ENCODE measurements around the gene DAW1. TPM values are rescaled to one million over a fixed set of nuclear protein-coding genes. Genes with fewer than 3 reads are reported as not detected.
"Not testable (repeated sequence)": the region's sequence is repeated elsewhere in the genome, so short reads cannot be mapped to it uniquely, and the experiment has no call there.

DAW1 gene
- total RNA-seq, 1 donor from 2014 or later, result not detected

DNA sequence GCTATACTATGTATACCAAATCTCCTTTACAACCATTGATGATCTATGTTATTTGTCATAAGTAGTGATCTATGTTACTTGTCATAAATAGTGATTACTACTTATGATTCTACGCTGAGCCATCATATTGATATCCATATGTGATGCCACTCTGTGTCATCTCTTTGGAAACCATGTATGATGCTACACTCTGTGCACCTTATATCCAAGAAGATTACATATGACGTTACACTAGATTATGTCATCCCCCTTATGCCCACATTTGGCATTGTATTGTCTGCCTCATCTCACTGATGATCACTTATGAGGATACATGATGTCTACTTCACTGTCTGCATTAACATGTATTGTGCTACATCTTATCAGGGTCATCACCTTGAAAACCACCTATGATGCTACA, 42.9 kb downstream of the DAW1 start:
- DNase-seq, result no peak
- no peaks in the 10 kb centered on the region for H3K4me1 ChIP-seq
- H3K36me3 ChIP-seq, result no peaks in the 10 kb centered on the region
- no peak overlapping the region for H3K4me3 ChIP-seq
- ATAC-seq, result no peak
- H3K9me3 ChIP-seq, result no peaks in the 10 kb centered on the region
- no peaks in the 10 kb centered on the region for H3K27me3 ChIP-seq
- TF ChIP-seq, protein P1, sequence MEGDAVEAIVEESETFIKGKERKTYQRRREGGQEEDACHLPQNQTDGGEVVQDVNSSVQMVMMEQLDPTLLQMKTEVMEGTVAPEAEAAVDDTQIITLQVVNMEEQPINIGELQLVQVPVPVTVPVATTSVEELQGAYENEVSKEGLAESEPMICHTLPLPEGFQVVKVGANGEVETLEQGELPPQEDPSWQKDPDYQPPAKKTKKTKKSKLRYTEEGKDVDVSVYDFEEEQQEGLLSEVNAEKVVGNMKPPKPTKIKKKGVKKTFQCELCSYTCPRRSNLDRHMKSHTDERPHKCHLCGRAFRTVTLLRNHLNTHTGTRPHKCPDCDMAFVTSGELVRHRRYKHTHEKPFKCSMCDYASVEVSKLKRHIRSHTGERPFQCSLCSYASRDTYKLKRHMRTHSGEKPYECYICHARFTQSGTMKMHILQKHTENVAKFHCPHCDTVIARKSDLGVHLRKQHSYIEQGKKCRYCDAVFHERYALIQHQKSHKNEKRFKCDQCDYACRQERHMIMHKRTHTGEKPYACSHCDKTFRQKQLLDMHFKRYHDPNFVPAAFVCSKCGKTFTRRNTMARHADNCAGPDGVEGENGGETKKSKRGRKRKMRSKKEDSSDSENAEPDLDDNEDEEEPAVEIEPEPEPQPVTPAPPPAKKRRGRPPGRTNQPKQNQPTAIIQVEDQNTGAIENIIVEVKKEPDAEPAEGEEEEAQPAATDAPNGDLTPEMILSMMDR (IDR thresholded peaks at IDR 0.05), result no peak
- no peak overlapping the region for H3K27ac ChIP-seq
- intact Hi-C loops (cut with DNase I), result no loop called here

DNA sequence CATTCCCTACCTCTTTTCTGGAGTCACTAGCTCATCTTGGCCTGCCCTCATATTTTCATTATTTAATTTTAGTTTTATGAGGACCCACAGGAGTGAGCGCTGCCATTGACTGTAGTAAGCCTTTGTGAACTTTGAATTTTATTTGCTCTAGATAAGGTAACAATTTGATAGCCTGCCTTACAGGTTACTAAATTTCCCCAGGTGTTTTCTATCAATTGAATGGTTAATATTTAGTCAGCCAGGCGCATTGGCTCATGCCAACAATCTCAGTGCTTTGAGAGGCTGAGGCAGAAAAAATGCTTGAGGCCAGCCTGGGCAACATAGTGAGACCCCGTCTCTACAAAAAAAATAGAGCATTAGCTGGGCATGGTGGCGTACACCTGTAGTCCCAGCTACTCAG, 50.2 kb downstream of the DAW1 start:
- Histone ChIP-seq H3K4me3 (no peak overlapping the region), H3K27ac (no peak overlapping the region), H3K9me3 (no peaks in the 10 kb centered on the region), H3K36me3 (no peaks in the 10 kb centered on the region), H3K4me1 (no peaks in the 10 kb centered on the region), H3K27me3 (no peaks in the 10 kb centered on the region)
- TF ChIP-seq, protein P1 (IDR thresholded peaks at IDR 0.05), result no peak
- intact Hi-C loops (cut with DNase I), result no loop called here
- DNase-seq (no peak), ATAC-seq (no peak)

DNA sequence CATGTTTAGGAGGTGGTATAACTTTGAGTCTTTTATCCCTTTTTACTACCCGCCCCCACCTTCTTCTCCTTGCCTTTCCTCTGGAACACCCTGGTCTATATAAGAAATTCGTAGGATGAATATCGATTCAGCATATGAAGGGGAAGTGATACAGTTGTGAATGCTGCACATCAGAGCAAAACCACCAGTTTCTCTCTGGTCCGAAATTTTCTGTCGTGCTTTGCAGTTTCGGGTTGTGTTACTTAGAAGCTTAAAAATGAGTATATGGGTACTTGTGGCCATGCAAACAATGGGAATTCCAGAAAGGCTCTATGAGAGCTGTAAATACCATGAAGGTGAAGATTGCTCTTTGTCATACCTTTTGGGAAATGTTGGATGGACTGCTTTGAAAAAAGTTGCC, 60.6 kb downstream of the DAW1 start:
- ATAC-seq (no peak), DNase-seq (no peak)
- Histone ChIP-seq H3K36me3 (no peaks in the 10 kb centered on the region), H3K27ac (no peak overlapping the region), H3K27me3 (no peaks in the 10 kb centered on the region), H3K9me3 (no peaks in the 10 kb centered on the region), H3K4me3 (no peak overlapping the region), H3K4me1 (no peaks in the 10 kb centered on the region)
- TF ChIP-seq, protein P1 (IDR thresholded peaks at IDR 0.05), result no peak
- intact Hi-C loops (cut with DNase I), result no loop called here

DNA sequence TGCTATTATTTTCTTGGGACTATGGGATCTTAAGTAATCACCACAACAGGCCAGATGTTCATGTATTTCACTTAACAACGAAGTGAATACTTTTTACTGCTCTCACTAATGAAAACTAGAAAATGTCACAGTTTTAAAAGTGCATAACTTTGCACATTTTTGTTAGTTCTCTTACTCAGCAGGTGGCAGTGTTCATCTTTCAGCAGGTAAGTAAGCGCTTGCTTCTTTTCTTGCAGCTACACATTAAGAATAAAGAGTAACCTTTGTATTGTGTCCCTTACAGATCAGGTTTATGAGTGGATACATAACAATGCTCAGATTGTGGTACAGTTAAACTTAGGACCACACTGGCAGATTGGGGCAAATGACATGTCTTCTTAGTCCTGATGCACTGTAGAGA, 61.0 kb downstream of the DAW1 start:
- no peak for ATAC-seq
- TF ChIP-seq, protein P1 (IDR thresholded peaks at IDR 0.05), result no peak
- no peak for DNase-seq

DNA sequence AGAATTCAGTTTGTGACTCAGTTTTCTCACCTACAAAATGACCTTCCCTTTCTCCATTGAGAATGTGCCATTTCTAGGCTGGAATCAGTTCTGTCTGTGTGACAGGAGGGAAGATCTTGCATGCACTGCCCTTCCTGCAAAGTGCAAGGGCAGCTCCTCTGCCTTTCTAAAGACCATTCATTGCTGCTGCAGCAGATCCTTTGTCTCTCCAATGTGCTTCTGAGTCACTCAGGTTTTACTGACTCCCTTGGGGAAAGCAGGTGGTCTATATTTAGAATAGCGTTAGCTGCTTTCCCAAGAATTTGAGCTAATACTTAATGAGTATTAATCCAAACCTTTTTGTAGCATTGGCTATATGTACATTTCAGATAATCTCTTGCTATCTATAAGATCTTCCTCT, 62.5 kb downstream of the DAW1 start:
- ATAC-seq (no peak), DNase-seq (no peak)
- Histone ChIP-seq H3K9me3 (no peaks in the 10 kb centered on the region), H3K27me3 (no peaks in the 10 kb centered on the region), H3K4me3 (no peak overlapping the region), H3K27ac (no peak overlapping the region), H3K36me3 (no peaks in the 10 kb centered on the region), H3K4me1 (no peaks in the 10 kb centered on the region)
- intact Hi-C loops (cut with DNase I), result no loop called here
- TF ChIP-seq, protein P1 (IDR thresholded peaks at IDR 0.05), result no peak

More for the DNA sequence above, 61.0 kb downstream of the DAW1 start:
- H3K36me3 ChIP-seq, result no peaks in the 10 kb centered on the region
- H3K27me3 ChIP-seq, result no peaks in the 10 kb centered on the region
- H3K9me3 ChIP-seq, result no peaks in the 10 kb centered on the region
- H3K27ac ChIP-seq, result no peak overlapping the region
- intact Hi-C loops (cut with DNase I), result no loop called here
- no peaks in the 10 kb centered on the region for H3K4me1 ChIP-seq
- no peak overlapping the region for H3K4me3 ChIP-seq

DNA sequence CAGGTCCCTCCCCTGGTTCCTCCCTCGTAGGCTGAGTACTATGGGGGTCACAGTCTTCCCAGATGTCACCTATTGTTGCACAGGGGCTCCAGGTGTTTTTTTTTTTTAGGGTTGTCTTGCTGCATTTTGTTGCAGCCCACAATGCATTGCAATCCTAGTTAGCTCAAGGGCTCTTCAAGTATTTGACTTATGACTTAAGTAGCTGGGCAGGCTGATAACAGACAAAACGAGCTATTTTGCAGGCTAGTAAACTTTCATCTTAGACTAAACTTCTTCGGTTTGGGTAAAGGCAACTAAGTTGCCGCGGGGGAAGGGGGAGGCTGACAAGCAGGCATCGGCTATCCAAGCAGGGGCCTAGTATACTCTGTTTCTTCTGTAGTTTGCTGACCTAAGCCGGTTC, 64.8 kb downstream of the DAW1 start:
- H3K27me3 ChIP-seq; H3K36me3 ChIP-seq; H3K4me3 ChIP-seq; H3K27ac ChIP-seq; intact Hi-C loops (cut with DNase I); ATAC-seq; DNase-seq; H3K9me3 ChIP-seq; H3K4me1 ChIP-seq: not testable (repeated sequence)
